Kidney epithelial cell (primary cell): ENCODE results near the gene FOXQ1. TPM values are rescaled to one million over a fixed set of nuclear protein-coding genes. Genes with fewer than 3 reads are reported as not detected.

ENCODE experiments used
- DNase-seq: peaks from one replicate; pipeline ENCODE4 v3.0.0-alpha.2; 2010; ENCODE audit warnings: low read depth
- H3K27me3 ChIP-seq: 2 replicates; pipeline ENCODE4 v1.6.0; 2011; ENCODE audit warnings: low read length; ENCODE audit not compliant: control insufficient read depth, insufficient read depth
- H3K36me3 ChIP-seq: 2 replicates; pipeline ENCODE4 v1.5.1; 2011; ENCODE audit warnings: low read length; ENCODE audit not compliant: control insufficient read depth, insufficient read depth
- H3K4me3 ChIP-seq: 2 replicates; pipeline ENCODE4 v1.5.1; 2011; ENCODE audit warnings: low read depth, mild to moderate bottlenecking, control low read depth, low read length
- CTCF ChIP-seq: IDR thresholded peaks from 2 replicates; pipeline ENCODE4 v1.5.1; 2011; ENCODE audit warnings: mild to moderate bottlenecking, moderate library complexity, low read length, control low read depth, inconsistent platforms; ENCODE audit not compliant: insufficient read depth, poor library complexity, severe bottlenecking
- total RNA-seq: library from RNA; depleted of rRNA; stranded (reverse); fragments of >200 nt; gene quantifications from 2 replicates; pipeline ENCODE4 v1.2.3, GENCODE V29; 2015

Gene FOXQ1
- total RNA-seq, 1 donor from 2014 or later = 6.9 TPM

- no peak for TF ChIP-seq CTCF
- peak overlapping the region; percentile 52 for H3K4me3 ChIP-seq
- H3K27me3 ChIP-seq = peaks cover 29% of the 10 kb centered on the region
- H3K36me3 ChIP-seq = no peaks in the 10 kb centered on the region
- DNase-seq = no peak
These were observed 240 bp downstream of the FOXQ1 start for GRCh38 chr6:1312203-1312472.

- no peak for DNase-seq
- H3K27me3 ChIP-seq = peaks cover 29% of the 10 kb centered on the region
These were observed 822 bp downstream of the FOXQ1 start for GRCh38 chr6:1312473-1313367.

GRCh38 chr6:1313384-1313766 lies 1.5 kb downstream of the FOXQ1 start:
- Histone ChIP-seq H3K36me3 (no peaks in the 10 kb centered on the region), H3K4me3 (peak overlapping the region; percentile 52), H3K27me3 (peaks cover 29% of the 10 kb centered on the region)
- DNase-seq = no peak
- no peak for TF ChIP-seq CTCF

More at GRCh38 chr6:1312473-1313367, 822 bp downstream of the FOXQ1 start:
- H3K36me3 ChIP-seq = no peaks in the 10 kb centered on the region
- TF ChIP-seq CTCF = no peak
- peak overlapping the region; percentile 52 for H3K4me3 ChIP-seq

- H3K36me3 ChIP-seq = no peaks in the 10 kb centered on the region
- TF ChIP-seq CTCF = peak; percentile 13
- H3K27me3 ChIP-seq = peaks cover 29% of the 10 kb centered on the region
- peak overlapping the region; percentile 21 for H3K4me3 ChIP-seq
- no peak for DNase-seq
These were observed 2.0 kb downstream of the FOXQ1 start for GRCh38 chr6:1313767-1314503.

- no peak overlapping the region for H3K4me3 ChIP-seq
- no peaks in the 10 kb centered on the region for H3K36me3 ChIP-seq
- H3K27me3 ChIP-seq = peaks cover 29% of the 10 kb centered on the region
- TF ChIP-seq CTCF = no peak
- no peak for DNase-seq
These were observed 2.7 kb downstream of the FOXQ1 start for GRCh38 chr6:1314617-1315016.
